Activated naive CD8-positive, alpha-beta T cell treated with anti-CD3 and anti-CD28 coated beads for 36 hours (primary cell): Measurements from ENCODE around the gene FREM1. TPM values are rescaled to one million over a fixed set of nuclear protein-coding genes. Genes with fewer than 3 reads are reported as not detected.

Source experiments
- total RNA-seq, 2 experiments: library from RNA; stranded (reverse); gene quantifications; one replicate each; pipeline ENCODE4 v1.2.3, GENCODE V29; 2021

FREM1 gene
- total RNA-seq, 2 experiments from 2014 or later: not detected

Other genes starting within 250 kb of the FREM1 start
- 1 to 10 TPM; 4.1 to 4.9 TPM for gene ZDHHC21, start 217.0 kb downstream of the FREM1 start, total RNA-seq
- gene CER1, start 187.7 kb downstream of the FREM1 start, total RNA-seq: not detected